ENCODE measurements around the gene LRIT2. TPM values are rescaled to one million over a fixed set of nuclear protein-coding genes. Genes with fewer than 3 reads are reported as not detected.

LRIT2 gene
- total RNA-seq, 2 experiments from 2014 or later, result not detected

DNA sequence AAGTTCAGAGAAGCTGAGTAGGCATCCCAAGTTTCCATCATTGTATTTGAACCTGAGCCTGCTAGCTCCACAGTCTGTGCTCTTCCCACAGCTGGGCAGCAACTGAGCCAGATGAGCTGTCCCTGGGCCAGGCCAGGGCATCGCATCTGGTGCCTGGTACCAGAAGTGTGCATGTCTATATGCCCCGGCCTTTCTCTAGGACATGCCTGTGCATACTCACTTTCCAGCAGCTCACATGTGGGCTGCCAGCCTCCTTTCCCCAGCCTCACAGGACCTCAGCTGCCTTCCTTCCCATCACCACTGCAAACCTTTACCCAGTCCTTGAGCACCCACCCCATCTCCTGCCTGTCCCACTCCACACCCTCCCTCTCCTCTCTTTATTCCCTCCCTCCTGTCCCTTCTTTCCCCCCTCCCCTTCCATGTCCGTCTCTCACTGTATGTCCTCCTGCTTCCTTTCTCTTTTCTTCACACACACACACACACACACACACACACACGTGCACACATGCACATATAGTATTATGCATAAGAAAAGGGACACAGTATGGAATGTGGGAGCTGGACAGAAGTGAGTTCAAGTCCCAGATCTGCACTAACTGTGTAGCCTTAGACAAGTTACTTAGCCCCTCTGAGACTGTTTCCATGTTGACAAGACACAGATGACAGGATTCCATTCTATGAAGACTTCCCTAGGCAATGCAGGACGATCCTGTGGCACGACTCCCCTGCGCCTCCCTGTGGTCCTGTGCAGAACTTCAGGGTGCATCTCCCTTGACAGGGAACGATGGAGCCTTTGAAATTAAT lies 20.1 kb downstream of the LRIT2 start:
- TF ChIP-seq, protein P1, sequence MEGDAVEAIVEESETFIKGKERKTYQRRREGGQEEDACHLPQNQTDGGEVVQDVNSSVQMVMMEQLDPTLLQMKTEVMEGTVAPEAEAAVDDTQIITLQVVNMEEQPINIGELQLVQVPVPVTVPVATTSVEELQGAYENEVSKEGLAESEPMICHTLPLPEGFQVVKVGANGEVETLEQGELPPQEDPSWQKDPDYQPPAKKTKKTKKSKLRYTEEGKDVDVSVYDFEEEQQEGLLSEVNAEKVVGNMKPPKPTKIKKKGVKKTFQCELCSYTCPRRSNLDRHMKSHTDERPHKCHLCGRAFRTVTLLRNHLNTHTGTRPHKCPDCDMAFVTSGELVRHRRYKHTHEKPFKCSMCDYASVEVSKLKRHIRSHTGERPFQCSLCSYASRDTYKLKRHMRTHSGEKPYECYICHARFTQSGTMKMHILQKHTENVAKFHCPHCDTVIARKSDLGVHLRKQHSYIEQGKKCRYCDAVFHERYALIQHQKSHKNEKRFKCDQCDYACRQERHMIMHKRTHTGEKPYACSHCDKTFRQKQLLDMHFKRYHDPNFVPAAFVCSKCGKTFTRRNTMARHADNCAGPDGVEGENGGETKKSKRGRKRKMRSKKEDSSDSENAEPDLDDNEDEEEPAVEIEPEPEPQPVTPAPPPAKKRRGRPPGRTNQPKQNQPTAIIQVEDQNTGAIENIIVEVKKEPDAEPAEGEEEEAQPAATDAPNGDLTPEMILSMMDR (IDR thresholded peaks at IDR 0.05), result peak; percentile 79
- intact Hi-C loops (cut with micrococcal nuclease), result loop anchor here (5.0 kb wide), 1 partner anchor 58 kb away; no protein-coding TSS in a partner anchor
- Mint-ChIP-seq H3K9me3 (no peaks in the 10 kb centered on the region), H3K36me3 (ENCODE audit: low read depth) (no peaks in the 10 kb centered on the region), H3K27me3 (peaks cover 3% of the 10 kb centered on the region), H3K4me3 (no peak overlapping the region), H3K4me1 (ENCODE audit: low read depth) (no peaks in the 10 kb centered on the region), H3K27ac (no peak overlapping the region)
- POLR2A ChIA-PET, result interaction anchor here (0.6 kb wide), 2 partner anchors 18 to 161 kb away, joined by 3 read pairs; no protein-coding TSS in a partner anchor
- DNase-seq (peak; percentile 84), ATAC-seq (peak; percentile 98)
- CTCF ChIA-PET, result interaction anchor here (0.7 to 3.9 kb wide), 20 partner anchors 10 to 332 kb away, joined by 3 to 71 read pairs (median 4); no protein-coding TSS in a partner anchor

DNA sequence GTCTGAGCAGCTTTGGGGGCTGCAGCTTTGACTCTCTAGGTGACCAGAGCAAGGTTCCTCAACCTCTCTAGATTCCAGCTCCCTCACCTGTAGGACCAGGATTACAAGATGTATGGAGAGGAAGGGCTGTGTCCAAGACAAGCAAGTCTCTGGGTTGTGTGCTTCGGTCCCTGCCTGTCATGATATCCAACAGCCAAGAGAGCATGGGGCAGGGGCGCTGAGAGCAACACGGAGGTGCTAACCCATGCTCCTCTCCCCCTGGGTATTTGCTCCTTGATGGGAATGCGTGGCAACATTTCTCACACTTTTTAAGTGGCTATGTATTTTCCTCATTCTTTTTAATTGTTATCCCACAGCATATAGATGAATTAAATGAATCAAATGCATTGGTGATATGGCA lies 20.7 kb downstream of the LRIT2 start:
- intact Hi-C loops (cut with micrococcal nuclease), result loop anchor here (5.0 kb wide), 2 partner anchors 47 to 57 kb away; no protein-coding TSS in a partner anchor

DNA sequence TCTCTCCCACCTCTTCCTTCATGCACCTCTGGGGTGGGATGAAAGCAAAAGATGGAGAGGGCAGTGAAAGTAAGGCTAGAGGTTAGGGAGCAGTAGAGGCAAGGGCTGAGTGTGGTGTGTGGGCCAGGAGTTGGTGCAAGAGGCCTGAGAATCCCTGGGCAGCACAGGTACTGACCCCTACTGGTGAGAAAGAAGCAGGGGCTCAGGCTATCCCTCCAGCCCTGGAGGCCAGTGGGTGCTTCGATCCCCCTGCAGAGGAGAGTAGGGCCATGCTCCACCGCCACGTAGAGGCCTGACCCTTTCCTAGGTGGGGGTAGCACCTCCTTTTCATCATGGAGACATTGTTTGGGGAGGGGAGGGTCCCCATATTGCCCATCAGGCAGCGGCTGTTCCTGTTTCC lies 21.2 kb downstream of the LRIT2 start:
- CTCF ChIA-PET, result interaction anchor here (1.5 to 3.9 kb wide), 6 partner anchors 9 to 113 kb away, joined by 3 to 71 read pairs (median 6); no protein-coding TSS in a partner anchor
- Mint-ChIP-seq H3K9me3 (no peaks in the 10 kb centered on the region), H3K27ac (no peak overlapping the region), H3K27me3 (peaks cover 3% of the 10 kb centered on the region), H3K36me3 (ENCODE audit: low read depth) (no peaks in the 10 kb centered on the region), H3K4me1 (ENCODE audit: low read depth) (no peaks in the 10 kb centered on the region), H3K4me3 (no peak overlapping the region)
- intact Hi-C loops (cut with micrococcal nuclease), result loop anchor here (5.0 kb wide), 1 partner anchor 47 kb away; no protein-coding TSS in a partner anchor
- TF ChIP-seq, protein P1 (IDR thresholded peaks at IDR 0.05), result peak; percentile 20
- DNase-seq (no peak), ATAC-seq (peak; percentile 35)
- POLR2A ChIA-PET, result no interaction called here

More for the DNA sequence above, 20.7 kb downstream of the LRIT2 start:
- ATAC-seq, result no peak
- Mint-ChIP-seq H3K36me3 (ENCODE audit: low read depth) (no peaks in the 10 kb centered on the region), H3K27me3 (peaks cover 3% of the 10 kb centered on the region), H3K4me3 (no peak overlapping the region), H3K27ac (no peak overlapping the region), H3K4me1 (ENCODE audit: low read depth) (no peaks in the 10 kb centered on the region), H3K9me3 (no peaks in the 10 kb centered on the region)
- CTCF ChIA-PET, result interaction anchor here (0.7 to 3.9 kb wide), 15 partner anchors 10 to 114 kb away, joined by 3 to 71 read pairs (median 5); no protein-coding TSS in a partner anchor
- POLR2A ChIA-PET, result interaction anchor here (0.6 kb wide), 1 partner anchor 162 kb away, joined by 3 read pairs; no protein-coding TSS in a partner anchor
- TF ChIP-seq, protein P1 (IDR thresholded peaks at IDR 0.05), result no peak
- DNase-seq, result no peak

DNA sequence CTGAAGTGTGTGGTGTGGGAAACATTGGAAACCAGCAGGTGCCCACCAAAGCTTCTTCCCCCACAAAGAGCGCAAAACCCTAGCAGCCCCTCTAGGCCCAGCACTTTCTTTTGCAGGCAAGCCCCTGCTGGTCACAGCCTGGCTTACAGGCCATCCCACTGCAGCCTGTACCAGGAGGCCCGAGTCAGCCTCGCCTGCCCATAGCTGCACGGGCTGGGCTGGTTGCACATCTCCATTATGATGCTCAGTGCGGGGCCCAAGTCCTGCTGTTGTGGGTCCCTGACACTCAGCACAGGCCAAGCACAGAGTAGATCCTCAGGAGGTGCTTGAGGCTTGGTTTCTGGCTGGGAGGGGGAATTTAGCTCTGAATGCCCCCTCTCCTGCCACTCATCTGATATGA lies 23.0 kb downstream of the LRIT2 start:
- Mint-ChIP-seq H3K4me3 (no peak overlapping the region), H3K4me1 (ENCODE audit: low read depth) (no peaks in the 10 kb centered on the region), H3K9me3 (no peaks in the 10 kb centered on the region), H3K27me3 (peaks cover 3% of the 10 kb centered on the region), H3K27ac (no peak overlapping the region), H3K36me3 (ENCODE audit: low read depth) (no peaks in the 10 kb centered on the region)
- ATAC-seq, result no peak
- ChIA-PET POLR2A (interaction anchor here (1.4 kb wide), 1 partner anchor 9 kb away, joined by 3 read pairs; no protein-coding TSS in a partner anchor), CTCF (interaction anchor here (1.0 kb wide), 2 partner anchors 12 to 54 kb away, joined by 4 read pairs; no protein-coding TSS in a partner anchor)
- intact Hi-C loops (cut with micrococcal nuclease), result loop anchor here (5.0 kb wide), 1 partner anchor 45 kb away; no protein-coding TSS in a partner anchor
- TF ChIP-seq, protein P1 (IDR thresholded peaks at IDR 0.05), result no peak
- DNase-seq, result no peak
